ENCODE data around the gene KL. TPM values are rescaled to one million over a fixed set of nuclear protein-coding genes. Genes with fewer than 3 reads are reported as not detected.

The KL gene
- total and polyA plus RNA-seq, 5 experiments from 2014 or later, result 0.25 to 0.29 TPM; not detected in 3

GRCh38 chr13:33031277-33031676, 15.1 kb downstream of the KL start:
- no peak for ATAC-seq
- POLR2A ChIA-PET, result no interaction called here
- H3K4me1 Mint-ChIP-seq, result peaks cover 5 to 20% (median 10%) of the 10 kb centered on the region in 4 donors

GRCh38 chr13:33032037-33032625, 15.9 kb downstream of the KL start:
- DNase-seq (no peak), ATAC-seq (no peak)
- Mint-ChIP-seq H3K4me1 (peaks cover 5 to 20% (median 10%) of the 10 kb centered on the region in 4 donors), H3K36me3 (peaks cover 2 to 14% (median 12%) of the 10 kb centered on the region in 3 donors), H3K4me3 (peak overlapping the region in 5 of 10 donors; percentile 11 to 90 (median 37)), H3K27me3 (peaks cover 5 to 48% (median 16%) of the 10 kb centered on the region in 5 donors), H3K9me3 (peaks cover 0 to 19% (median 9%) of the 10 kb centered on the region in 9 donors), H3K27ac (no peak overlapping the region)
- POLR2A ChIA-PET, result no interaction called here

More at GRCh38 chr13:33031277-33031676, 15.1 kb downstream of the KL start:
- peaks cover 0 to 19% (median 9%) of the 10 kb centered on the region in 9 donors for H3K9me3 Mint-ChIP-seq
- peaks cover 1 to 14% (median 12%) of the 10 kb centered on the region in 3 donors for H3K36me3 Mint-ChIP-seq
- H3K27me3 Mint-ChIP-seq, result peaks cover 10 to 55% (median 16%) of the 10 kb centered on the region in 5 donors
- H3K27ac Mint-ChIP-seq, result peak overlapping the region in 1 of 10 donors; percentile 72
- no peak overlapping the region for H3K4me3 Mint-ChIP-seq
- DNase-seq, result no peak

GRCh38 chr13:33033051-33033812, 17.0 kb downstream of the KL start:
- DNase-seq (peak in 8 of 10 donors; percentile 18 to 78 (median 42)), ATAC-seq (peak; percentile 94 to 99)
- peak overlapping the region; percentile 75 to 92 (median 88) for H3K4me3 Mint-ChIP-seq
- peaks cover 0 to 19% (median 9%) of the 10 kb centered on the region in 9 donors for H3K9me3 Mint-ChIP-seq
- H3K27me3 Mint-ChIP-seq, result peaks cover 3 to 37% (median 12%) of the 10 kb centered on the region in 5 donors
- peak overlapping the region; percentile 6 to 94 (median 83) for H3K27ac Mint-ChIP-seq
- peaks cover 5 to 20% (median 10%) of the 10 kb centered on the region in 4 donors for H3K4me1 Mint-ChIP-seq
- peaks cover 2 to 14% (median 12%) of the 10 kb centered on the region in 3 donors for H3K36me3 Mint-ChIP-seq
- POLR2A ChIA-PET, result interaction anchor here (0.6 to 1.0 kb wide), 2 partner anchors 8 to 447 kb away, joined by 3 read pairs; partner anchors contain the start of gene PDS5B

GRCh38 chr13:33033986-33034385, 17.8 kb downstream of the KL start:
- Mint-ChIP-seq H3K36me3 (peaks cover 2 to 14% (median 12%) of the 10 kb centered on the region in 3 donors), H3K4me1 (peaks cover 5 to 20% (median 10%) of the 10 kb centered on the region in 4 donors), H3K4me3 (peak overlapping the region in 3 of 10 donors; percentile 88 to 92 (median 90)), H3K27ac (peak overlapping the region in 5 of 10 donors; percentile 11 to 94 (median 89)), H3K27me3 (peaks cover 3 to 31% (median 12%) of the 10 kb centered on the region in 5 donors), H3K9me3 (peaks cover 0 to 19% (median 9%) of the 10 kb centered on the region in 9 donors)
- POLR2A ChIA-PET, result no interaction called here
- DNase-seq (no peak), ATAC-seq (peak in 1 of 2 donors; percentile 9)

GRCh38 chr13:33034882-33035520, 18.8 kb downstream of the KL start:
- H3K4me1 Mint-ChIP-seq, result peaks cover 5 to 20% (median 10%) of the 10 kb centered on the region in 4 donors
- peaks cover 10 to 31% (median 18%) of the 10 kb centered on the region in 5 donors for H3K27me3 Mint-ChIP-seq
- peak overlapping the region in 2 of 10 donors; percentile 1 to 47 for H3K27ac Mint-ChIP-seq
- peak overlapping the region in 1 of 10 donors; percentile 3 for H3K4me3 Mint-ChIP-seq
- peaks cover 0 to 19% (median 9%) of the 10 kb centered on the region in 9 donors for H3K9me3 Mint-ChIP-seq
- ATAC-seq (no peak), DNase-seq (no peak)
- POLR2A ChIA-PET, result no interaction called here
- peaks cover 2 to 14% (median 12%) of the 10 kb centered on the region in 3 donors for H3K36me3 Mint-ChIP-seq

GRCh38 chr13:33037673-33038072, 21.4 kb downstream of the KL start:
- DNase-seq (no peak), ATAC-seq (no peak)
- Mint-ChIP-seq H3K27ac (no peak overlapping the region), H3K27me3 (peaks cover 4 to 18% (median 13%) of the 10 kb centered on the region in 5 donors), H3K36me3 (peaks cover 2 to 12% (median 8%) of the 10 kb centered on the region in 3 donors), H3K9me3 (peaks cover 0 to 12% (median 5%) of the 10 kb centered on the region in 9 donors), H3K4me3 (no peak overlapping the region), H3K4me1 (peaks cover 5 to 18% (median 10%) of the 10 kb centered on the region in 4 donors)
- POLR2A ChIA-PET, result no interaction called here

GRCh38 chr13:33040090-33040489, 23.9 kb downstream of the KL start:
- Mint-ChIP-seq H3K27me3 (peaks cover 0 to 17% (median 15%) of the 10 kb centered on the region in 5 donors), H3K4me1 (no peaks in the 10 kb centered on the region), H3K4me3 (no peak overlapping the region), H3K36me3 (peaks cover 0 to 5% (median 2%) of the 10 kb centered on the region in 3 donors), H3K27ac (no peak overlapping the region), H3K9me3 (peaks cover 0 to 5% (median 0%) of the 10 kb centered on the region in 9 donors)
- POLR2A ChIA-PET, result no interaction called here
- ATAC-seq, result no peak
- no peak for DNase-seq

GRCh38 chr13:33045851-33046592, 29.8 kb downstream of the KL start:
- no peak overlapping the region for H3K27ac Mint-ChIP-seq
- POLR2A ChIA-PET, result no interaction called here
- H3K4me1 Mint-ChIP-seq, result peaks cover 0 to 1% (median 0%) of the 10 kb centered on the region in 4 donors
- DNase-seq (no peak), ATAC-seq (no peak)
- no peak overlapping the region for H3K4me3 Mint-ChIP-seq
- peaks cover 0 to 4% (median 0%) of the 10 kb centered on the region in 9 donors for H3K9me3 Mint-ChIP-seq
- H3K27me3 Mint-ChIP-seq, result peaks cover 21 to 48% (median 26%) of the 10 kb centered on the region in 5 donors
- H3K36me3 Mint-ChIP-seq, result no peaks in the 10 kb centered on the region

GRCh38 chr13:33050161-33050560, 33.9 kb downstream of the KL start:
- POLR2A ChIA-PET, result no interaction called here
- H3K9me3 Mint-ChIP-seq, result peaks cover 0 to 4% (median 0%) of the 10 kb centered on the region in 9 donors
- no peak overlapping the region for H3K27ac Mint-ChIP-seq
- peaks cover 0 to 4% (median 2%) of the 10 kb centered on the region in 3 donors for H3K36me3 Mint-ChIP-seq
- ATAC-seq (no peak), DNase-seq (no peak)
- peaks cover 0 to 1% (median 0%) of the 10 kb centered on the region in 4 donors for H3K4me1 Mint-ChIP-seq
- H3K27me3 Mint-ChIP-seq, result peaks cover 17 to 48% (median 22%) of the 10 kb centered on the region in 5 donors
- no peak overlapping the region for H3K4me3 Mint-ChIP-seq

- ATAC-seq (no peak), DNase-seq (no peak)
- Mint-ChIP-seq H3K4me1 (peaks cover 0 to 1% (median 0%) of the 10 kb centered on the region in 4 donors), H3K9me3 (peaks cover 0 to 4% (median 0%) of the 10 kb centered on the region in 9 donors), H3K27ac (no peak overlapping the region), H3K27me3 (peaks cover 11 to 33% (median 18%) of the 10 kb centered on the region in 5 donors), H3K4me3 (peak overlapping the region in 1 of 10 donors; percentile 46), H3K36me3 (peaks cover 0 to 4% (median 2%) of the 10 kb centered on the region in 3 donors)
- POLR2A ChIA-PET, result no interaction called here
These were observed 35.4 kb downstream of the KL start for GRCh38 chr13:33051632-33052031.

GRCh38 chr13:33052506-33053280, 36.5 kb downstream of the KL start:
- peaks cover 0 to 1% (median 0%) of the 10 kb centered on the region in 4 donors for H3K4me1 Mint-ChIP-seq
- peaks cover 0 to 4% (median 0%) of the 10 kb centered on the region in 9 donors for H3K9me3 Mint-ChIP-seq
- H3K4me3 Mint-ChIP-seq, result no peak overlapping the region
- ATAC-seq, result no peak
- no peak overlapping the region for H3K27ac Mint-ChIP-seq
- POLR2A ChIA-PET, result no interaction called here
- H3K27me3 Mint-ChIP-seq, result peaks cover 10 to 30% (median 15%) of the 10 kb centered on the region in 5 donors
- peaks cover 0 to 4% (median 2%) of the 10 kb centered on the region in 3 donors for H3K36me3 Mint-ChIP-seq
- DNase-seq, result no peak
